GM12874 (cell line): Measurements from ENCODE around the gene UBA6.

ENCODE experiments used
- TF ChIP-seq, protein P1 (sequence below): IDR thresholded peaks from 2 replicates; pipeline ENCODE4 v1.5.1; 2011; ENCODE audit warnings: low read depth, mild to moderate bottlenecking, control low read depth, low read length, moderate library complexity; ENCODE audit not compliant: insufficient read depth

The UBA6 gene

GRCh38 chr4:67697860-67698687 is 2.9 kb downstream of the UBA6 start:
- TF ChIP-seq, protein P1, sequence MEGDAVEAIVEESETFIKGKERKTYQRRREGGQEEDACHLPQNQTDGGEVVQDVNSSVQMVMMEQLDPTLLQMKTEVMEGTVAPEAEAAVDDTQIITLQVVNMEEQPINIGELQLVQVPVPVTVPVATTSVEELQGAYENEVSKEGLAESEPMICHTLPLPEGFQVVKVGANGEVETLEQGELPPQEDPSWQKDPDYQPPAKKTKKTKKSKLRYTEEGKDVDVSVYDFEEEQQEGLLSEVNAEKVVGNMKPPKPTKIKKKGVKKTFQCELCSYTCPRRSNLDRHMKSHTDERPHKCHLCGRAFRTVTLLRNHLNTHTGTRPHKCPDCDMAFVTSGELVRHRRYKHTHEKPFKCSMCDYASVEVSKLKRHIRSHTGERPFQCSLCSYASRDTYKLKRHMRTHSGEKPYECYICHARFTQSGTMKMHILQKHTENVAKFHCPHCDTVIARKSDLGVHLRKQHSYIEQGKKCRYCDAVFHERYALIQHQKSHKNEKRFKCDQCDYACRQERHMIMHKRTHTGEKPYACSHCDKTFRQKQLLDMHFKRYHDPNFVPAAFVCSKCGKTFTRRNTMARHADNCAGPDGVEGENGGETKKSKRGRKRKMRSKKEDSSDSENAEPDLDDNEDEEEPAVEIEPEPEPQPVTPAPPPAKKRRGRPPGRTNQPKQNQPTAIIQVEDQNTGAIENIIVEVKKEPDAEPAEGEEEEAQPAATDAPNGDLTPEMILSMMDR, result no peak

- TF ChIP-seq, protein P1, result no peak
Measured at GRCh38 chr4:67696061-67696460, 4.9 kb downstream of the UBA6 start.

GRCh38 chr4:67694662-67695061 is 6.3 kb downstream of the UBA6 start:
- TF ChIP-seq, protein P1, result no peak

- TF ChIP-seq, protein P1, result no peak
Measured at GRCh38 chr4:67691328-67691727, 9.6 kb downstream of the UBA6 start.

GRCh38 chr4:67687636-67688035 is 13.3 kb downstream of the UBA6 start:
- TF ChIP-seq, protein P1, result no peak

DNA sequence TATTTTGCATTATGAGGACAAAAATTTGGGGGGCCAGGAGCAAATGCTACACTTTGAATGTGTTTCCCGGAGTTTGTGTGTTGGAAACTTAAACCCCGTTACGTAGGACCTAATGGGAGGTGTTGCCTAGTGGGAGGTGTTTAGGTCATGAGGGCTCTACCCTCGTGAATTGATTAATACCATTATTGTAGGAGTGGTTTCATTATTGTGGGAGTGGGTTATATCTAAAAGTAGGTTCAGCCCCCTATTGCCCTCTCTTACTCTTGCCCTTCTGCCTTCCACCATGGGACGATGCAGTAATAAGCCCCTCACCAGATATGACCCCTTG is 15.5 kb downstream of the UBA6 start:
- TF ChIP-seq, protein P1, result no peak

GRCh38 chr4:67684839-67685531 is 16.0 kb downstream of the UBA6 start:
- TF ChIP-seq, protein P1, result no peak
